Non-pigmented ciliary epithelial cell (primary cell): ENCODE data around the gene EPAS1.

Experiments used
- DNase-seq: peaks from one replicate; pipeline ENCODE4 v3.0.0-alpha.2; 2010; ENCODE audit warnings: low read depth

Gene EPAS1

DNA sequence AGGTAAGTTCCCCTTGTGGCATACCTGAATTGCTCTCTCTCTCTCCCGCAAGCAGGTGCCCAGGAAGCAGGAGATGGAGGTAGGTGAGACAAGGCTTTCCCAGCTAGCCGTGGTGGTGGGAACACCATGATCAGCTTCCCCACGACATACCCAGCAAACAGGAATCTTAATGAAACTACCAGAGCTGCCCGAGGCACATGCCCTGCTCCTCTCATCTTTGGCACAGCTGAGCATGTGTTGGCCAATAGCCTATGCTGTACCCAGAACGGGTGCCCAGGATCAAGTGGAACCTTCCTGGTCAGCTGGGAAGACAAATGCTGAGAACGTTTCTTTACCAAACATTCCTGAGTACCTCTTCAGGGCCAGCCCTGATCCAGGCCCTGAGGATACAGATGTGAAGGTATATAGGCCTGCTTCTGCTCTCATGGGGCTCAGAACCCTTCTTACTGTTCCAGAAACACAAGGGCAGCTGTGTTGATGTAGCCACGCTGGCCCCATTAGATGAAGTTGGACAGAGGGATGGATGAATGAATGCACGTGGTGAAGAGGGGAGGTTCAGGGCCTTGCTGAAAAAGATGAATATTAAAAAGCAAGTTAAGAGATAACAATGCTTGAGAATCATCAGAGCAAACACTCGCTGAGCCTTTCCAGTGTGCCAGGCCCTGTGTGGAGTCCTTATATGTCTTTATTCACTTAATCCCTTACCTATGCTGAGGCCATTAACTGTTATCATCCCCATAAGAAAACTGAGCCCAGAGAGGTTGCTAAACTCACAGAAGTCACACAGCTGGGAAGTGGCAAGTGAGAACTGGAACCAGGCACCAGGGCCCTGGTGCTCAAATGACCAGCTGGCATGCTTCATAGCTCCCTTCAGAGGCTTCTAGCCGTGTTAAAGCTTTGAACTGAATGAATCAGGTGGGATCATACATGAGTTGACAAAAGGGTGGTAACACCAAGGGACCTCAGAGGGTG, 113.4 kb downstream of the EPAS1 start:
- no peak for DNase-seq

- no peak for DNase-seq
These were observed 114.0 kb downstream of the EPAS1 start for GRCh38 chr2:46411245-46411641.

- DNase-seq, result no peak
These were observed 114.8 kb downstream of the EPAS1 start for GRCh38 chr2:46411985-46412384.

DNA sequence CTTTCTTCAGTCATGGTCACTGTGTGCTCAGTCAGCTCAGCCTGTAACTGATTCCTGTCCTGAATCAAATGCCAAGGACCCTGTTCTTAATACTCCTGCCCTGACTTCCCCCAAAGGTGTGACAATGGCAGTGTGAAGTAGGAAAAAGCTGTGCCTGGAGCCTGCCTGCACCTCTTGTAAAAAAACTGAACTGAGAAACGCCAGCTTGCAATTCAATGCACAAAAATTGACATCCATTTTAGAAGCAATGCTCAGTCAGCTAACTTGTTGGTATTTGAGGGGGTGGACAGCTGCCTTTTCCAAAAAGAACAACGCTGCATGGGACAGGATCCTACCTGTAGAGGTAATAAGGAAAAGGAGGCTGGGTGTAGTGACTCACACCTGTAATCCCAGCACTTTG, 115.9 kb downstream of the EPAS1 start:
- no peak for DNase-seq

- DNase-seq, result no peak
These were observed 116.4 kb downstream of the EPAS1 start for GRCh38 chr2:46413631-46414030.

- DNase-seq, result no peak
These were observed 117.5 kb downstream of the EPAS1 start for GRCh38 chr2:46414701-46415100.

DNA sequence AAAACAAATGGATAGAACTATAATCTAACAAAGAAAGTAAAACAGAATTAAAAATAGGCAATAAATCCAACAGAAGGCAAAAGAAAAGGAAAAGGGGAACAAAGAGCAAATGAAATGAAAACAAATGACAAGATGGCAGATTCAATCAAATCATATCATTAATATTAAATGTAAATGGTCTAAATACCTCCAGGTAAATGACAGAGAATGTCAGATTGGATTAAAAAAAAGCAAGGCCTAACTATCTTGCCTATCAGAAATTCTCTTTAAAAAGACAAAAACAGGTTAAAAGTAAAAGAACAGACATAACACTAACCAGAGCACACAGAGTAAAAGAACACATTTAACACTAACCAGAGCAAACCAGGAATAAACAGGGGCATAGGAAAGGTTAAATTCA, 119.1 kb downstream of the EPAS1 start:
- DNase-seq, result no peak

DNA sequence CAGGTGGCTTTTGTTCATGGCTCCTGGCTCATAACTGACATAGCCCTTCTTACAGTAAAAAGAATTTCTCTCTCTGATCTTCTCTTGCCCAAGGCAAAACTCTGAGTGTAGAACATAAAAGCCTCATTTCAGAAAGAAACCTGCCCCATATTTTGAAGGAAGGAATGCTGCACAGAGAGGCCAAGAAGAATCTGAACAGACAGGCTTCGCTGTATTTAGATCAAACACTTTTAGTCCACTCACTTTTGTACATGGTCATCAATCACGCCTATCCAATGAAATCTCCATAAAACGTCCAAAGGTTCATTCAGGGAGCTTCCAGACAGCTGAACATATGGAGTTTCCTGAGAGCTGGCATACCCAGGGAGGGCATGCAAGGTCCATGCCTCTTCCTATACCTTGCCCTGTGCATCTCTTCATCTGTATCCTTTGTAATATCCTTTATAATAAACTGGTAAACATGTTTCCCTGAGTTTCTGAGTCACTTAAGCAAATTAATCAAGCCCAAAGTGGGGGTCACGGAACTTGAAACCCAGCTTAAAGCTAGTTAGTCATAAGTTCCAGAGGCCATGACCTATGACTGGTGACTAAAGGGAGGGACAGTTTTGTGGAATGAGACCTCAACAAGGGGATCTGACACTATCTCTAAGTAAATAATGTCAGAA, 119.7 kb downstream of the EPAS1 start:
- DNase-seq, result no peak

DNA sequence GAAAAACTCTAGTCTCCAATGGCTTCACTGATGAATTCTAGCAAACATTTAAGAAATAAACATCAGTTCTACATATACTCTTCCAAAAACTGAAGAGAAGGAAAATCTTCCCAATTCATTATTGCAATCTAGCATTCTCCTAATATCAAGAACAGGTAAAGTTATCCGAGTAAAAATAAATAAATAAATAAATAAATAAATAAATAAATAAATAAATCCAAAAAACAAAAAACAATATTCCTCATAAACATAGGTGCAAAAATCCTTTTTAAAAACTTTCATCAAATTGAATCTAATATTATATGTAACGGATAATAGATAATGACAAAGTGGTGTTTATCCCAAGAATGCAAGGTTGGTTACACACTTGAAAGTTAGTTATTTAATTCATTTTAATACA, 123.7 kb downstream of the EPAS1 start:
- DNase-seq, result no peak

DNA sequence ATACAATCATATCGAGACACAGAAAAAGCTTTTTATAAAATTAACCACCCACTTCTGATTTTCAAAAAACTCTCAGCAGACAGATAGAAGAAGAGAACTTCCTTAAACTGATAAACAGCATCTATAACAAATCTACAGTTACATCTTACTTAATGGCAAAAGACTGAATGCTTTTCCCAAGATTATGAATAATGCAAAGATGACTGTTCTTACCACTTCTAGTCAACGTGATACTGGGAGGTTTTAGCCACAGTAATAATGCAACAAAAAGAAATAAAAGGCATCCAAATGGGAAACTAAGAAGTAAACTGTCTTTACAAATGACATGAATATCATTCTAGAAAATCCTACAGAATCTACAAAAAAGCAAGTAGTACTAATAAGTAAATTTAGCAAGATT, 124.2 kb downstream of the EPAS1 start:
- no peak for DNase-seq

- DNase-seq, result no peak
These were observed 125.6 kb downstream of the EPAS1 start for GRCh38 chr2:46422717-46423394.

DNA sequence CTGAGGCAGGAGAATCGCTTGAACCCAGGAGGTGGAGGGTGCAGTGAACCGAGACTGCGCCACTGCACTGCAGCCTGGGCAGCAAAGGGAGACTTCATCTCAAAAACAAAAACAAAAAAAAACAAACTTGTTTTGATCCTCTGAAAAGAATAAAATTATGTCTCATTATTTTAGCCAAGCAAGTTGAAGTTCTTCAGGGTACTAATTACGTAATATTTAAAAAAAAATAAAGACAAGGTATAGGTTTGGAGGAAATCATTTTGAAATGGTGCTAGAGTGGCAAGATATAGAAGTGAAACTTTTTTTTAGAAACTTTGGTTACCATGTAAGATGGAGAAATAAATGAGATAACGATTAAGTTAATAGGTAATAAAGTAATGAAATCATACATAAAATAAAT, 127.7 kb downstream of the EPAS1 start:
- DNase-seq, result no peak

- DNase-seq, result no peak
These were observed 131.8 kb downstream of the EPAS1 start for GRCh38 chr2:46428911-46429436.

DNA sequence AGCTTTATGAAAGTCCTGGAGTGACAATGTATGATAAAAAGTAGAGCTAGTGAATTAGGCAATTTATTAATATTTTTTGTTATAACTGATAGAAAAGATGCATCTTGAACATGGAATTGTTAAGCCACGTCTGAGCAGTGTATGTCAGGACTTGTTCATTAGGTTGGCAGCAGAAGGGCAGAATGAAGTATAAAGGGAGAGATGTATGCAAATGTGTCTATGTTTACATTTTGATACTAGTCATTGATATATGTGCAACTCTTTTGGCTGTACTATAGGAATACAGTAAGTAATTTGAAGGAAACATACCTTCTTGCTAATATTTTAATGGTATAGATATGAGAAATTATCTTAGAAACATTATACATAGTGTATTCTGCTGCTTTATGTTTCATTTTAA, 133.2 kb downstream of the EPAS1 start:
- DNase-seq, result no peak

GRCh38 chr2:46430992-46431391, 133.8 kb downstream of the EPAS1 start:
- DNase-seq, result no peak

- DNase-seq, result no peak
These were observed 134.5 kb downstream of the EPAS1 start for GRCh38 chr2:46431481-46432235.

GRCh38 chr2:46434851-46435273, 137.7 kb downstream of the EPAS1 start:
- DNase-seq, result peak; percentile 78

- DNase-seq, result no peak
These were observed 138.1 kb downstream of the EPAS1 start for GRCh38 chr2:46435353-46435752.

DNA sequence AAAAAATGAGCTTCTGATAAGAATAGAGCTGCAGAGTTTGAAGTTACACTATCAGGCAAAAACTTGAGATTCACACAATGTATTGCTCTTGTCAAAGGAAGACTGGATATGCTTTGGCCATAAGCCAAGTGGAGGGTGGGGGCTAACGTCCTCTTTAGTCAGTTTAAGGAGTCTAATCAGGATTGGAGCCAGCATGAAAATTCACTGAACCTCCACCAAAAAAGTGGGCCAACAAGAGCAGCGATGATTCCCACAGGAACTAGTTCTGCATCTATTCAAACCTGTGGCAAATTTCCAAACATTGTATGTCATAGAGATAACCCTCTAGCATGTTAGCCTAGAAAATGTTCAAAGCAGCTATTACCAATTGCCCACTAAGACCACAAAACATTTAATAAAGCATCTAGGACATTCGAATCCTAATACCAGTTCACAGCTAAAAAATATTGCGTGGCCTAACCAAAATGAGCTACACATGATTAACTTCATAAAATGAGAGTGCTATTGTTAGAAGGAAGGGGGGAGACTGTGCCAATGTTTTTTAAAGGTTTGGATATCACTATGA, 138.7 kb downstream of the EPAS1 start:
- no peak for DNase-seq
